ENCODE measurements around the gene YTHDF1. TPM values are rescaled to one million over a fixed set of nuclear protein-coding genes. Genes with fewer than 3 reads are reported as not detected.

Gene YTHDF1
- total RNA-seq: 36.4 and 40.8 TPM in 2 replicates

DNA sequence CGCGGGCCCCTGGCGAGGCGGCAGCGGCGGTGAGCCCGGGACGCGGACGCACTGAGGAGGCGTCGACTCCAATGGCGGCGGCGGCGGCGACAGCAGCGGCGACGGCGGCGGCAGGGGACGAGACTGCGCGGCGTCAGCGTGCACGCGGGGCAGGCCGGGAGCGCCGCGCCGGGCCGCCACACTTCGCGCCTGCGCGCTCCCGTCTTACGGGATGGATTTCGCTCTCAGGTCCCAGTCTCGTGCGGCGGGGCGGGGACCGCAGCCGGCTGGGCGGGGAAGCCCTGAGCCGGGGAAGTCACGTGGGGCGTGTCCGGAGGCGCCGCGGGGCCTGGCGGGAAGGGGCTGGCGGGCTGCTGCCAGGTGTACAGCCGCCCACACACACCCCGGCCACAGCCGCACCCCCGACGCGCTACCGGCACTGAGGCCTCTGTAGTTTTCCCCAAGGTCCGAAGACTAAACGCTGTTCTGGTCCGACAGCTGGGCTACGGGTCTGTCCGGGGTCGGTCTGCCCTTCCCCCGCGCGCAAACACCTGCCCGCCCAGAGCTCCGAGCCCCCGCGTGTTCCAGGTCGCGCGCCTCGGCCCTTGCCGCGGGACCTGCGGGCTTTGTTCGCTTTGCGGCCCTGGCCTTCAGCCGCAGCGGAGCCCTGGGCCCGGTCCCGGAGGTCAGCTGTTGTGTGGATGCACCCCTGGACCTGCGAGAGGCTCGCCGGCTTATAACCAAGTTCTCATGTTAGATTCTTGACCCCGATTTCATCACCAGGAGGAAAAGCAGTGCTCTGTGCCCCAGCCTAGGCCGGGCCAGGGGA lies at the start of gene YTHDF1:
TSS of gene YTHDF1 (minus strand) at position 91 of the 808 bp plus-strand sequence. CDS start 239 bp downstream, outside the sequence.

DNA sequence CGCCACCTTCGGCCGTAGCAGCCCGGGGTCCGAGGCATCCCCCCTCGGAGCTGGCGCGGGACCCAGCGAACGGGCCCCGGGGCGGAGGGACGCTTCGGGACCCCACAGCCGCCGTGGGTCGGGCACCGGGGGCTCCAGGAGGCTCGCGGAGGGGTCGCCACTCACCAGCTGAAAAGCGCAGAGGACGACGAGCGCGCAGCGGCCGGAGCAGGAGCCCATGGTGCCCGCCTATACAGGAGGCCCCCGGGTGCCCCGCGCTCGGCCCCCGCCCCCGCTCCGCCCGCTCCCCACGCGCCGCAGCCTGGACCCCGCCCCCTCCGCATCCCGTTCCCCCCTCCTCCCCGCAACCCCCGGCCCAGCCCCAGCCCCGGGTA lies 38.3 kb upstream of the YTHDF1 start, which contains the start of gene NKAIN4:
TSS of gene NKAIN4 (minus strand) at position 232 of the 374 bp plus-strand sequence. CDS start at position 219, 13 bp downstream.

DNA sequence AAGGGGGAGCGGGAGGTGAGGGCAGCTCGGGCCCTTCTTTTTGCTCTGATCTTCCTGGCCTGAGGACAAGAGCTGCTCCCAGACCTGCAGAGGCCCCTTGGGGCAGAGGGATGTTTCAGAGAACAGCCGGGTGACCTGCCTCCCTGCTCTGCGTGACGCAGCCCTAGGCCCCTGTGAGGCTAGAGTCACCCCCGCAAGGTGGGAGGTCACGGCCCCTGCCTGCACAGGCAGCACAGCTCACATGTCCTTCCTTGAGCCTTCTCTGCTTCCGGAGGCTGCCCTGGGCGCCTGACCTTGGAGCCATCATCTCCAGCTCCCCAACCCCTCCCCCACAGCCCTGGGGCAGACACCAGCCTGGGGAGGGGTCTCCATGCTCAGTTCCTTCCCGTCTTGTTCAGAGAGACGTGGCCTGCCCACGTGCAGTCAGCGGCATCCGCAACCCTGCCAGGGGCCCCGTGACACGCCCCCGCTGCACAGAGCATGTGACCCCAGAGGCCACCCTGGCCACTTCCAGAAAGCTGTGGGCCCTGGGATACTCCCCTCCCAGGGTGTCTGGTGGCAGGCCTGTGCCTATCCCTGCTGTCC lies 19.6 kb upstream of the YTHDF1 start, which contains the start of gene BIRC7:
TSS of gene BIRC7 (plus strand) at position 507 of the 585 bp plus-strand sequence. CDS start 192 bp downstream, outside the sequence.

Small RNA genes lying within 50 kb of the gene (small RNA-seq; reads per million reads assigned to genes)
- gene MIR124-3: not detected
- gene MIR3196: not detected

Other genes starting within 250 kb of the YTHDF1 start
- gene BHLHE23, start 209.2 kb downstream of the YTHDF1 start, total RNA-seq: not detected in 2 replicates
- gene BIRC7, start 19.8 kb upstream of the YTHDF1 start, total RNA-seq: not detected in 2 replicates
- not detected in 2 replicates for gene NKAIN4, start 38.3 kb upstream of the YTHDF1 start, total RNA-seq
- 61.8 and 68.6 TPM in 2 replicates for gene ARFGAP1, start 56.7 kb upstream of the YTHDF1 start, total RNA-seq
- not detected in 2 replicates for gene COL20A1, start 77.1 kb upstream of the YTHDF1 start, total RNA-seq
- not detected in 2 replicates for gene CHRNA4, start 145.2 kb upstream of the YTHDF1 start, total RNA-seq

Data from vein endothelial cell (primary cell).